Progenitor cell of endocrine pancreas (in vitro differentiated cells): ENCODE measurements around the gene TCTN2. TPM values are rescaled to one million over a fixed set of nuclear protein-coding genes. Genes with fewer than 3 reads are reported as not detected.

Experiments used
- DNase-seq: peaks from one replicate; pipeline ENCODE4 v3.0.0; 2021; ENCODE audit warnings: low spot score; ENCODE audit not compliant: unreplicated experiment
- H3K27ac Mint-ChIP-seq: 2 replicates; pipeline ENCODE4 v1.8.0; 2021; ENCODE audit warnings: mild to moderate bottlenecking, moderate library complexity, mixed read lengths
- H3K27me3 Mint-ChIP-seq: 2 replicates; pipeline ENCODE4 v1.8.0; 2021; ENCODE audit warnings: mixed read lengths
- H3K36me3 Mint-ChIP-seq: 2 replicates; pipeline ENCODE4 v1.8.0; 2022; ENCODE audit warnings: mixed read lengths; ENCODE audit not compliant: insufficient read depth
- H3K4me1 Mint-ChIP-seq: 2 replicates; pipeline ENCODE4 v1.8.0; 2021; ENCODE audit warnings: low read depth, mixed read lengths
- H3K4me3 Mint-ChIP-seq: 2 replicates; pipeline ENCODE4 v1.8.0; 2021; ENCODE audit warnings: low read depth, mild to moderate bottlenecking, moderate library complexity, mixed read lengths
- H3K9me3 Mint-ChIP-seq: 2 replicates; pipeline ENCODE4 v1.8.0; 2021; ENCODE audit warnings: low read depth, mixed read lengths
- total RNA-seq: library from RNA; stranded (reverse); gene quantifications from 2 replicates; pipeline ENCODE4 v1.2.1, GENCODE V29; 2021
- TF ChIP-seq, protein P1 (sequence below): fragments of 200-600 bp; sonication (generic); IDR thresholded peaks from one replicate; pipeline ENCODE4 v1.5.0; 2021; ENCODE audit warnings: antibody characterized with exemption, mild to moderate bottlenecking; ENCODE audit not compliant: unreplicated experiment

The TCTN2 gene
- total RNA-seq, 1 donor from 2014 or later: 37.6 TPM

DNA sequence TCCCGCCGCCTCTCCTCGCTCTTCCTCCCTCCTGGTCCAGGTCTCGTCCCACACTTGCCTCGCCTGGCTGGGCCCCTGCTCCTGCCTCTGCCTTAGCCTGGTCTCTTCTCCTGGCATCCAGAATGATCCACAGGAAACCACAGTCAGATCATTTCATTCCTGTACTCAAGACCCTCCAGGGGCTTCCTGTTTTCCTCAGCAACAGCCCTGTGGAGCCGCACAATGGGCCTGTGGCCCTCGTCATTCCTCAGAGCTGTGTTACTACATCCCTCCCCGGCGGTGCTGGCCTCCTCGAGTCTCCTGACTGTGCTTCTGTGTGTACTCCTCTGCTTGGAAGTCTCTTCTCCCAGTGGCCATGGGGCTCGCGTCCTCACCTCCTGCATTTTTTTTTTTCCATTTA lies 61.3 kb downstream of the TCTN2 start:
- Mint-ChIP-seq H3K27ac (peak overlapping the region; percentile 51), H3K4me3 (no peak overlapping the region), H3K27me3 (no peaks in the 10 kb centered on the region), H3K4me1 (no peaks in the 10 kb centered on the region), H3K36me3 (peaks cover 43% of the 10 kb centered on the region), H3K9me3 (no peaks in the 10 kb centered on the region)
- TF ChIP-seq, protein P1, sequence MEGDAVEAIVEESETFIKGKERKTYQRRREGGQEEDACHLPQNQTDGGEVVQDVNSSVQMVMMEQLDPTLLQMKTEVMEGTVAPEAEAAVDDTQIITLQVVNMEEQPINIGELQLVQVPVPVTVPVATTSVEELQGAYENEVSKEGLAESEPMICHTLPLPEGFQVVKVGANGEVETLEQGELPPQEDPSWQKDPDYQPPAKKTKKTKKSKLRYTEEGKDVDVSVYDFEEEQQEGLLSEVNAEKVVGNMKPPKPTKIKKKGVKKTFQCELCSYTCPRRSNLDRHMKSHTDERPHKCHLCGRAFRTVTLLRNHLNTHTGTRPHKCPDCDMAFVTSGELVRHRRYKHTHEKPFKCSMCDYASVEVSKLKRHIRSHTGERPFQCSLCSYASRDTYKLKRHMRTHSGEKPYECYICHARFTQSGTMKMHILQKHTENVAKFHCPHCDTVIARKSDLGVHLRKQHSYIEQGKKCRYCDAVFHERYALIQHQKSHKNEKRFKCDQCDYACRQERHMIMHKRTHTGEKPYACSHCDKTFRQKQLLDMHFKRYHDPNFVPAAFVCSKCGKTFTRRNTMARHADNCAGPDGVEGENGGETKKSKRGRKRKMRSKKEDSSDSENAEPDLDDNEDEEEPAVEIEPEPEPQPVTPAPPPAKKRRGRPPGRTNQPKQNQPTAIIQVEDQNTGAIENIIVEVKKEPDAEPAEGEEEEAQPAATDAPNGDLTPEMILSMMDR: no peak
- DNase-seq: no peak

DNA sequence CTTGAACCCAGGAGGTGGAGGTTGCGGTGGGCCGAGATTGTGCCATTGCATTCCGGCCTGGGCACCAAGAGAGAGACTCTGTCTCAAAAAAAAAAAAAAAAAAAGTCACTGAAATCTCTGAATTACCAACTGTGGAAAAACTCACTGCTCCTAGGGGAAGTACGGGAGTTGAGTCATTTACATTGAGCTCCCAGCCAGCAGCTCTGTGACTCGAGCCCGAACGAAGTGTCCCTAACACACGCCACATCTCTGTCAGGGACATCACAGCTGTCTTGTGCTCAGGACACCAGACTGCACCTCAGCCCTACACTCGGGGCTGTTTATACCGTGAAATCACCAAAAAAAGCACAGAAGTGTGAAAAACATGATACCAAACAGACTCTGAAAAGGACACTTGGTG lies 62.3 kb downstream of the TCTN2 start:
- Mint-ChIP-seq H3K27me3 (no peaks in the 10 kb centered on the region), H3K36me3 (peaks cover 40% of the 10 kb centered on the region), H3K27ac (no peak overlapping the region), H3K4me3 (no peak overlapping the region), H3K9me3 (no peaks in the 10 kb centered on the region), H3K4me1 (no peaks in the 10 kb centered on the region)
- TF ChIP-seq, protein P1: no peak
- DNase-seq: no peak

DNA sequence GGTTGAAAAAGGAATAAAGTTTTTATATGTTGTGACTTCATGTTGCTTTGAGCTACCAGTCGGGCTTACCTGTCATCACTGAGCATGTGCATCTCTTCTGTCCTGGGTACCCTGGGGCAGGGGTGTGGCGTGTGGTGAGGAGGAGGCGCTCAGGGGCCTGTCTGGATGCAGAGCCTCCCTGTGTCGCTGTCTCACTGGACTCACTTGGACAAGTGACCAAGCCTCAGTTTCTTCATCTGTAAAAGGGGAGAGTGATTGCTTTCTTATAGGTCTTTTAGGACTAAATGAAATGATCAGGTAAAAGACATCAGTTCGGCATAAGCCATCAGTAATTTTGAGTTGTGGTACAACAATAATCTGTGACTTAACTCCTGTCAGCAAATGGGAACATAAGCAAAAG lies 63.4 kb downstream of the TCTN2 start:
- no peak overlapping the region for H3K4me3 Mint-ChIP-seq

DNA sequence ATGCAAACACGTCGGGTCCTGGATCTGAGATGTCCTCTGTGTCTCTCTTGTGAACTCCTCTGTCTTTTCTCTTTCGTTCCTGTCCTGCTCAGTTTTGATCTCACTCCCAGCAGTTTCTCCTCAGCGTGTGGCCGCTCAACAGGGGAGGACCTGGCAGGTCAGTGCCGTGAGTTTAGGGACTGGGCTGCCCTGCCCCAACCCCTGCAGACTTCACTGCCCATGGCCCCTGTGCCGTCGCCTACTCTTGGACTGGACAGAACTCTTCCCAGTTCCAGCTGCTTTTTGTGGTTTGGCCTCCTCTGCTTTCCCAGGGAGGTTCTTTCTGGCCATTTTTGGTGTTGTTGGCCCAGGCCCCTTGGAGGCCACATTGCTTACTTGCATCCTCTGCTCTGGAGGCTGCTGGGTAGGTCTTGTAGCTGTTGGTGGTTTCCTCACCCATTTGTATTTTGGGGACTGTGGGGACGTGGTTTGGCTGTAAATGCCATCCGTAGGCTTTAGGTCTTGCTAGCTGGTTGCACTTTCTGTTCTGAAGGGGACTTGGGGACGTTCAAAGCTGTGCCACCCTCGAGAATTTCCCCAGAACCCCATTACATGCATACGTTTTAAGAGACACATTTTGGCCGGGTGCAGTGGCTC lies 71.1 kb downstream of the TCTN2 start:
- H3K4me3 Mint-ChIP-seq: no peak overlapping the region
- no peaks in the 10 kb centered on the region for H3K9me3 Mint-ChIP-seq
- no peaks in the 10 kb centered on the region for H3K4me1 Mint-ChIP-seq
- TF ChIP-seq, protein P1: no peak
- no peak overlapping the region for H3K27ac Mint-ChIP-seq
- no peak for DNase-seq
- no peaks in the 10 kb centered on the region for H3K27me3 Mint-ChIP-seq
- peaks cover 12% of the 10 kb centered on the region for H3K36me3 Mint-ChIP-seq

More for the DNA sequence above, 63.4 kb downstream of the TCTN2 start:
- Mint-ChIP-seq H3K4me1 (no peaks in the 10 kb centered on the region), H3K27ac (no peak overlapping the region), H3K27me3 (no peaks in the 10 kb centered on the region), H3K36me3 (peaks cover 33% of the 10 kb centered on the region), H3K9me3 (no peaks in the 10 kb centered on the region)
- TF ChIP-seq, protein P1: no peak
- no peak for DNase-seq

DNA sequence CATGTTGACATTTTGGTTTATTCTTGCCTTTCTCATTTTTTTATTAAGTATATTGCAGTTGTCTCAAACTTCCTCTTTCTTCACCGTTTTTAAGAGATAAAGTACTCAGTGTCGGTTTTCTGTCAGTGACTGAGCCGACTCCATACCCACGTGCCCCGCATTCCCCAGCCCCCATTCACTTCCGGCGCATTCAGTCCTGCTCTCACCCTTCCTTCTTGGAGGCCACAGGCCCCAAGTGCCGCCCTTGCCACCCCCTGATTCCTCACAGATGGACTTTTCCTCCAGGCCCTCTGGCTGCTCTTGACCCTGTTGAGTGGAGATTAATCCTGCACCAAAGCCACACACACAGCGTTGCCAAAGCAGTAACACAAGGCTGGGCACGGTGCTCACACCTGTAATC lies 72.1 kb downstream of the TCTN2 start:
- Mint-ChIP-seq H3K9me3 (no peaks in the 10 kb centered on the region), H3K27me3 (no peaks in the 10 kb centered on the region), H3K4me3 (no peak overlapping the region), H3K36me3 (peaks cover 12% of the 10 kb centered on the region), H3K27ac (peak overlapping the region; percentile 11), H3K4me1 (no peaks in the 10 kb centered on the region)
- TF ChIP-seq, protein P1: no peak
- no peak for DNase-seq
